ENCODE data around the gene ZNF598.
"Not testable (repeated sequence)": the region's sequence is repeated elsewhere in the genome, so short reads cannot be mapped to it uniquely, and the experiment has no call there.

The ZNF598 gene

GRCh38 chr16:1957434-1958142, 52.0 kb downstream of the ZNF598 start:
- DNase-seq: not testable (repeated sequence)

- DNase-seq: no peak
Measured at GRCh38 chr16:1953734-1954133, 55.9 kb downstream of the ZNF598 start.

GRCh38 chr16:1950559-1950958, 59.1 kb downstream of the ZNF598 start:
- no peak for DNase-seq

GRCh38 chr16:1950047-1950446, 59.6 kb downstream of the ZNF598 start:
- DNase-seq: no peak

GRCh38 chr16:1949507-1949906, 60.1 kb downstream of the ZNF598 start:
- no peak for DNase-seq

All from KG1 (cell line).